Measurements from ENCODE around the gene ZNF732. TPM values are rescaled to one million over a fixed set of nuclear protein-coding genes. Genes with fewer than 3 reads are reported as not detected.

The ZNF732 gene
- total and polyA plus RNA-seq, 2 donors (not counting 1 experiment from before 2014, with no cell fraction given), result 0.33 TPM; not detected in 1

GRCh38 chr4:256492-256891 lies 48.8 kb downstream of the ZNF732 start:
- Histone ChIP-seq H3K27me3 (ENCODE audit: control insufficient read depth, insufficient read depth, low read length) (no peaks in the 10 kb centered on the region), H3K9me3 (ENCODE audit: control insufficient read depth, insufficient read depth, low read depth, low read length) (no peaks in the 10 kb centered on the region), H3K4me2 (ENCODE audit: extremely low read depth, insufficient read depth, low read length) (no peak overlapping the region), H2AFZ (ENCODE audit: low read length) (no peak overlapping the region), H3K9ac (ENCODE audit: insufficient read depth, low read length) (no peak overlapping the region), H3K27ac (ENCODE audit: insufficient read depth, low read length) (no peak overlapping the region), H3K4me1 (ENCODE audit: control insufficient read depth, extremely low read depth, insufficient read depth, low read length) (no peaks in the 10 kb centered on the region), H3K79me2 (ENCODE audit: control insufficient read depth, insufficient read depth, low read length) (no peaks in the 10 kb centered on the region), H4K20me1 (ENCODE audit: control insufficient read depth, extremely low read depth, insufficient read depth, low read length) (no peaks in the 10 kb centered on the region), H3K4me3 (replicated peaks in 1 of 4; ENCODE audit: control extremely low read depth in 1 of 4, insufficient read depth in 1 of 4, low read depth in 3 of 4, low read length in 4 of 4) (no peak overlapping the region), H3K36me3 (ENCODE audit: control insufficient read depth, insufficient read depth, low read length) (no peaks in the 10 kb centered on the region)
- TF ChIP-seq EZH2 (IDR thresholded peaks at IDR 0.05; ENCODE audit: low read length, missing control alignments), result no peak
- TF ChIP-seq, protein P1, sequence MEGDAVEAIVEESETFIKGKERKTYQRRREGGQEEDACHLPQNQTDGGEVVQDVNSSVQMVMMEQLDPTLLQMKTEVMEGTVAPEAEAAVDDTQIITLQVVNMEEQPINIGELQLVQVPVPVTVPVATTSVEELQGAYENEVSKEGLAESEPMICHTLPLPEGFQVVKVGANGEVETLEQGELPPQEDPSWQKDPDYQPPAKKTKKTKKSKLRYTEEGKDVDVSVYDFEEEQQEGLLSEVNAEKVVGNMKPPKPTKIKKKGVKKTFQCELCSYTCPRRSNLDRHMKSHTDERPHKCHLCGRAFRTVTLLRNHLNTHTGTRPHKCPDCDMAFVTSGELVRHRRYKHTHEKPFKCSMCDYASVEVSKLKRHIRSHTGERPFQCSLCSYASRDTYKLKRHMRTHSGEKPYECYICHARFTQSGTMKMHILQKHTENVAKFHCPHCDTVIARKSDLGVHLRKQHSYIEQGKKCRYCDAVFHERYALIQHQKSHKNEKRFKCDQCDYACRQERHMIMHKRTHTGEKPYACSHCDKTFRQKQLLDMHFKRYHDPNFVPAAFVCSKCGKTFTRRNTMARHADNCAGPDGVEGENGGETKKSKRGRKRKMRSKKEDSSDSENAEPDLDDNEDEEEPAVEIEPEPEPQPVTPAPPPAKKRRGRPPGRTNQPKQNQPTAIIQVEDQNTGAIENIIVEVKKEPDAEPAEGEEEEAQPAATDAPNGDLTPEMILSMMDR (conservative IDR thresholded peaks at IDR 0.05 in 1 of 2, IDR thresholded peaks at IDR 0.05 in 1 of 2; ENCODE audit: low read depth in 1 of 2, low read length in 2 of 2), result no peak
- DNase-seq (ENCODE audit: low read depth in 2 of 2), result no peak

DNA sequence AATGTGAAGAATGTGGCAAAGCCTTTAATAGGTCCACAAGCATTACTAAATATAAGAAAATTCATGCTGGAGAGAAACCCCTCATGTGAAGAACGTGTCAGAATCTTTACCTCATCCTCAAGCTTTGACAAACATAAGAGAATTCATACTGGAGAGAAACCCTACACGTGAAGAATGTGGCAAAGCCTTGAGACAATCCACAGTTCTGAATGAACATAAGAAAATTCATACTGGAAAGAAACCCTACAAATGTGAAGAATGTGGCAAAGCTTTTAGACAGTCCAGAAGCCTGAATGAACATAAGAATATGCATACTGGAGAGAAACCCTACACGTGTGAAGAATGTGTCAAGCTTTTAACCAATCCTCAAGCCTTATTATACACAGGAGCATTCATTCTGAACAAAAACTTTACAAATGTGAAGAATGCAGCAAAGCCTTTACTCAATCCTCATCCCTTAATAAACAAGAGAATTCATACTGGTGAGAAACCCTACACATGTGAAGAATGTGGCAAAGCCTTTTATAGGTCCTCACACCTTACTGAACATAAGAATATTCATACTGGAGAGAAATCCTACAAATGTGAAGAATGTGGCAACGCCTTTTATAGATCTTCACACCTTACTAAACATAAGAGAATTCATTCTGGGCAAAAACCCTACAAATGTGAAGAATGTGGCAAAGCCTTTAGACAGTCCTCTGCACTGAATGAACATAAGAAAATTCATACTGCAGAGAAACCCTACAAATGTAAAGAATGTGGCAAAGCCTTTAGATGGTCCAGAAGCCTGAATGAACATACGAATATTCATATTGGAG lies 51.1 kb downstream of the ZNF732 start:
- H3K9ac ChIP-seq (ENCODE audit: insufficient read depth, low read length), result no peak overlapping the region
- no peaks in the 10 kb centered on the region for H3K36me3 ChIP-seq (ENCODE audit: control insufficient read depth, insufficient read depth, low read length)
- H2AFZ ChIP-seq (ENCODE audit: low read length), result no peak overlapping the region
- H3K9me3 ChIP-seq (ENCODE audit: control insufficient read depth, insufficient read depth, low read depth, low read length), result no peaks in the 10 kb centered on the region
- H3K4me2 ChIP-seq (ENCODE audit: extremely low read depth, insufficient read depth, low read length), result no peak overlapping the region
- no peaks in the 10 kb centered on the region for H3K79me2 ChIP-seq (ENCODE audit: control insufficient read depth, insufficient read depth, low read length)
- no peak overlapping the region for H3K27ac ChIP-seq (ENCODE audit: insufficient read depth, low read length)
- no peaks in the 10 kb centered on the region for H3K27me3 ChIP-seq (ENCODE audit: control insufficient read depth, insufficient read depth, low read length)
- no peaks in the 10 kb centered on the region for H3K4me1 ChIP-seq (ENCODE audit: control insufficient read depth, extremely low read depth, insufficient read depth, low read length)
- no peak for DNase-seq (ENCODE audit: low read depth in 2 of 2)
- TF ChIP-seq, protein P1 (conservative IDR thresholded peaks at IDR 0.05 in 1 of 2, IDR thresholded peaks at IDR 0.05 in 1 of 2; ENCODE audit: low read depth in 1 of 2, low read length in 2 of 2), result no peak
- TF ChIP-seq EZH2 (IDR thresholded peaks at IDR 0.05; ENCODE audit: low read length, missing control alignments), result no peak
- no peaks in the 10 kb centered on the region for H4K20me1 ChIP-seq (ENCODE audit: control insufficient read depth, extremely low read depth, insufficient read depth, low read length)
- H3K4me3 ChIP-seq (replicated peaks in 1 of 4; ENCODE audit: control extremely low read depth in 1 of 4, insufficient read depth in 1 of 4, low read depth in 3 of 4, low read length in 4 of 4), result no peak overlapping the region

GRCh38 chr4:252065-252601 lies 53.1 kb downstream of the ZNF732 start:
- Histone ChIP-seq H3K27ac (ENCODE audit: insufficient read depth, low read length) (no peak overlapping the region), H3K79me2 (ENCODE audit: control insufficient read depth, insufficient read depth, low read length) (no peaks in the 10 kb centered on the region), H3K9ac (ENCODE audit: insufficient read depth, low read length) (no peak overlapping the region), H3K27me3 (ENCODE audit: control insufficient read depth, insufficient read depth, low read length) (no peaks in the 10 kb centered on the region), H3K4me3 (replicated peaks in 1 of 4; ENCODE audit: control extremely low read depth in 1 of 4, insufficient read depth in 1 of 4, low read depth in 3 of 4, low read length in 4 of 4) (no peak overlapping the region), H2AFZ (ENCODE audit: low read length) (no peak overlapping the region), H3K9me3 (ENCODE audit: control insufficient read depth, insufficient read depth, low read depth, low read length) (no peaks in the 10 kb centered on the region), H3K36me3 (ENCODE audit: control insufficient read depth, insufficient read depth, low read length) (no peaks in the 10 kb centered on the region), H4K20me1 (ENCODE audit: control insufficient read depth, extremely low read depth, insufficient read depth, low read length) (no peaks in the 10 kb centered on the region), H3K4me1 (ENCODE audit: control insufficient read depth, extremely low read depth, insufficient read depth, low read length) (no peaks in the 10 kb centered on the region), H3K4me2 (ENCODE audit: extremely low read depth, insufficient read depth, low read length) (no peak overlapping the region)
- no peak for TF ChIP-seq EZH2 (IDR thresholded peaks at IDR 0.05; ENCODE audit: low read length, missing control alignments)
- TF ChIP-seq, protein P1 (conservative IDR thresholded peaks at IDR 0.05 in 1 of 2, IDR thresholded peaks at IDR 0.05 in 1 of 2; ENCODE audit: low read depth in 1 of 2, low read length in 2 of 2), result no peak
- no peak for DNase-seq (ENCODE audit: low read depth in 2 of 2)

Measured in fibroblast of lung (primary cell).